Skeletal muscle satellite cell (primary cell): ENCODE measurements around the gene RENBP. TPM values are rescaled to one million over a fixed set of nuclear protein-coding genes. Genes with fewer than 3 reads are reported as not detected.

Experiments used
- H3K27me3 ChIP-seq: 2 replicates; pipeline ENCODE4 v1.7.0; 2013; ENCODE audit warnings: low read length; ENCODE audit not compliant: control insufficient read depth, insufficient read depth
- H3K36me3 ChIP-seq: 2 replicates; pipeline ENCODE4 v1.7.0; 2013; ENCODE audit warnings: mild to moderate bottlenecking, control low read depth, low read length; ENCODE audit not compliant: insufficient read depth
- H3K4me1 ChIP-seq: 2 replicates; pipeline ENCODE4 v1.7.0; 2013; ENCODE audit warnings: low read length; ENCODE audit not compliant: control insufficient read depth, insufficient read depth
- H3K4me2 ChIP-seq: 2 replicates; pipeline ENCODE4 v1.7.0; 2013; ENCODE audit warnings: mild to moderate bottlenecking, low read length
- H3K4me3 ChIP-seq: 2 replicates; pipeline ENCODE4 v1.7.0; 2013; ENCODE audit warnings: low read length
- H3K9ac ChIP-seq: 2 replicates; pipeline ENCODE4 v1.7.0; 2013; ENCODE audit warnings: mild to moderate bottlenecking, low read depth, low read length, moderate library complexity
- H3K9me3 ChIP-seq: replicated peaks from 2 replicates; pipeline ENCODE4 v1.7.0; 2013; ENCODE audit warnings: mild to moderate bottlenecking, control low read depth, low read length
- small RNA-seq: library from RNA; depleted of rRNA; stranded (forward); fragments of <200 nt; gene quantifications from one replicate; pipeline ENCODE3, GENCODE V24; 2012

Gene RENBP

GRCh38 chrX:153888344-153888743 is 56.1 kb downstream of the RENBP start:
- H3K27me3 ChIP-seq = peaks cover 50% of the 10 kb centered on the region
- no peaks in the 10 kb centered on the region for H3K36me3 ChIP-seq
- H3K4me1 ChIP-seq = no peaks in the 10 kb centered on the region
- H3K9ac ChIP-seq = no peak overlapping the region
- H3K4me3 ChIP-seq = no peak overlapping the region
- H3K4me2 ChIP-seq = no peak overlapping the region
- H3K9me3 ChIP-seq = no peaks in the 10 kb centered on the region

- H3K4me2 ChIP-seq = no peak overlapping the region
- H3K36me3 ChIP-seq = no peaks in the 10 kb centered on the region
- no peak overlapping the region for H3K9ac ChIP-seq
- H3K4me3 ChIP-seq = no peak overlapping the region
- no peaks in the 10 kb centered on the region for H3K4me1 ChIP-seq
- H3K27me3 ChIP-seq = peaks cover 53% of the 10 kb centered on the region
- no peaks in the 10 kb centered on the region for H3K9me3 ChIP-seq
These were observed 57.1 kb downstream of the RENBP start for GRCh38 chrX:153887385-153887784.

GRCh38 chrX:153886915-153887314 is 57.5 kb downstream of the RENBP start:
- no peak overlapping the region for H3K4me3 ChIP-seq
- H3K36me3 ChIP-seq = no peaks in the 10 kb centered on the region
- H3K9me3 ChIP-seq = no peaks in the 10 kb centered on the region
- H3K27me3 ChIP-seq = peaks cover 57% of the 10 kb centered on the region
- H3K4me2 ChIP-seq = no peak overlapping the region
- H3K9ac ChIP-seq = no peak overlapping the region
- no peaks in the 10 kb centered on the region for H3K4me1 ChIP-seq

- H3K4me2 ChIP-seq = no peak within 1 kb of the TSS
- H3K36me3 ChIP-seq = no peaks in the 10 kb centered on the region
- H3K4me1 ChIP-seq = no peaks in the 10 kb centered on the region
- peaks cover 63% of the 10 kb centered on the region for H3K27me3 ChIP-seq
- no peak within 1 kb of the TSS for H3K4me3 ChIP-seq
- no peaks in the 10 kb centered on the region for H3K9me3 ChIP-seq
- no peak within 1 kb of the TSS for H3K9ac ChIP-seq
These were observed 58.2 kb downstream of the RENBP start, which contains the start of gene L1CAM for GRCh38 chrX:153885968-153886903. Gene L1CAM, minus strand, starts transcription at chrX:153886173. Its CDS starts 10,337 bp downstream, at chrX:153875836.

Small RNA genes lying within 50 kb of the gene (small RNA-seq; reads per million reads assigned to genes)
- gene MIR3202-1 = not detected
